ENCODE results near the gene VTN.

Gene VTN

GRCh38 chr17:28370035-28370743, at the start of gene VTN:
TSS of gene VTN (minus strand) at chr17:28370307. CDS start at chr17:28370203, 104 bp downstream.
- Mint-ChIP-seq H3K27ac (peak within 1 kb of the TSS; percentile 83), H3K4me1 (peaks cover 21% of the 10 kb centered on the region), H3K9me3 (no peaks in the 10 kb centered on the region), H3K4me3 (peak within 1 kb of the TSS; percentile 97), H3K27me3 (no peaks in the 10 kb centered on the region), H3K36me3 (peaks cover 3% of the 10 kb centered on the region)
- no peak for ATAC-seq (ENCODE audit: low read depth)
- DNase-seq (ENCODE audit: low spot score in 2 of 2) = no peak

GRCh38 chr17:28416703-28417311, 46.7 kb upstream of the VTN start:
- Mint-ChIP-seq H3K36me3 (no peaks in the 10 kb centered on the region), H3K4me1 (peaks cover 6% of the 10 kb centered on the region), H3K4me3 (no peak overlapping the region), H3K27me3 (peaks cover 3% of the 10 kb centered on the region), H3K9me3 (no peaks in the 10 kb centered on the region), H3K27ac (no peak overlapping the region)
- ATAC-seq (ENCODE audit: low read depth) (peak; percentile 92), DNase-seq (ENCODE audit: low spot score in 2 of 2) (peak; percentile 42 to 54)

- H3K4me3 Mint-ChIP-seq = no peak overlapping the region
- H3K27me3 Mint-ChIP-seq = peaks cover 3% of the 10 kb centered on the region
- ATAC-seq (ENCODE audit: low read depth) (no peak), DNase-seq (ENCODE audit: low spot score in 2 of 2) (no peak)
- no peaks in the 10 kb centered on the region for H3K9me3 Mint-ChIP-seq
- H3K27ac Mint-ChIP-seq = no peak overlapping the region
- H3K36me3 Mint-ChIP-seq = no peaks in the 10 kb centered on the region
- peaks cover 6% of the 10 kb centered on the region for H3K4me1 Mint-ChIP-seq
Measured at GRCh38 chr17:28415886-28416285, 45.8 kb upstream of the VTN start.

- ATAC-seq (ENCODE audit: low read depth) (no peak), DNase-seq (ENCODE audit: low spot score in 2 of 2) (no peak)
- no peak overlapping the region for H3K27ac Mint-ChIP-seq
- H3K4me1 Mint-ChIP-seq = peaks cover 6% of the 10 kb centered on the region
- no peaks in the 10 kb centered on the region for H3K9me3 Mint-ChIP-seq
- H3K27me3 Mint-ChIP-seq = peaks cover 3% of the 10 kb centered on the region
- no peaks in the 10 kb centered on the region for H3K36me3 Mint-ChIP-seq
- no peak overlapping the region for H3K4me3 Mint-ChIP-seq
Measured at GRCh38 chr17:28413804-28414203, 43.7 kb upstream of the VTN start.

GRCh38 chr17:28412099-28412498, 42.0 kb upstream of the VTN start:
- Mint-ChIP-seq H3K27ac (no peak overlapping the region), H3K9me3 (no peaks in the 10 kb centered on the region), H3K4me1 (peaks cover 5% of the 10 kb centered on the region), H3K27me3 (peaks cover 3% of the 10 kb centered on the region), H3K36me3 (no peaks in the 10 kb centered on the region), H3K4me3 (no peak overlapping the region)
- no peak for DNase-seq (ENCODE audit: low spot score in 2 of 2)
- ATAC-seq (ENCODE audit: low read depth) = no peak

GRCh38 chr17:28407974-28408306, 37.8 kb upstream of the VTN start:
- Mint-ChIP-seq H3K36me3 (no peaks in the 10 kb centered on the region), H3K4me3 (no peak overlapping the region), H3K27ac (no peak overlapping the region), H3K4me1 (peaks cover 8% of the 10 kb centered on the region), H3K9me3 (no peaks in the 10 kb centered on the region), H3K27me3 (no peaks in the 10 kb centered on the region)
- ATAC-seq (ENCODE audit: low read depth) (no peak), DNase-seq (ENCODE audit: low spot score in 2 of 2) (no peak)

GRCh38 chr17:28407130-28407973, 37.2 kb upstream of the VTN start:
- Mint-ChIP-seq H3K27me3 (no peaks in the 10 kb centered on the region), H3K4me3 (peak overlapping the region; percentile 35), H3K9me3 (no peaks in the 10 kb centered on the region), H3K36me3 (no peaks in the 10 kb centered on the region), H3K27ac (no peak overlapping the region), H3K4me1 (peaks cover 8% of the 10 kb centered on the region)
- ATAC-seq (ENCODE audit: low read depth) (no peak), DNase-seq (ENCODE audit: low spot score in 2 of 2) (no peak)

- no peak overlapping the region for H3K27ac Mint-ChIP-seq
- DNase-seq (ENCODE audit: low spot score in 2 of 2) = no peak
Measured at GRCh38 chr17:28406473-28406814, 36.3 kb upstream of the VTN start.

GRCh38 chr17:28405632-28406472, 35.7 kb upstream of the VTN start, which contains the start of gene SLC46A1:
TSS of gene SLC46A1 (minus strand) at chr17:28406212. CDS start at chr17:28406114, 98 bp downstream.
- peaks cover 8% of the 10 kb centered on the region for H3K4me1 Mint-ChIP-seq
- peak within 1 kb of the TSS; percentile 35 for H3K27ac Mint-ChIP-seq
- peak within 1 kb of the TSS; percentile 88 for H3K4me3 Mint-ChIP-seq
- ATAC-seq (ENCODE audit: low read depth) (peak; percentile 81), DNase-seq (ENCODE audit: low spot score in 2 of 2) (peak; percentile 32 to 50)
- no peaks in the 10 kb centered on the region for H3K9me3 Mint-ChIP-seq
- no peaks in the 10 kb centered on the region for H3K27me3 Mint-ChIP-seq
- no peaks in the 10 kb centered on the region for H3K36me3 Mint-ChIP-seq

More at GRCh38 chr17:28406473-28406814, 36.3 kb upstream of the VTN start:
- peaks cover 8% of the 10 kb centered on the region for H3K4me1 Mint-ChIP-seq
- no peaks in the 10 kb centered on the region for H3K9me3 Mint-ChIP-seq
- peak overlapping the region; percentile 88 for H3K4me3 Mint-ChIP-seq
- H3K27me3 Mint-ChIP-seq = no peaks in the 10 kb centered on the region
- no peaks in the 10 kb centered on the region for H3K36me3 Mint-ChIP-seq
- peak; percentile 11 for ATAC-seq (ENCODE audit: low read depth)

GRCh38 chr17:28404812-28405570, 34.9 kb upstream of the VTN start:
- peak overlapping the region; percentile 88 for H3K4me3 Mint-ChIP-seq
- H3K27ac Mint-ChIP-seq = no peak overlapping the region
- no peaks in the 10 kb centered on the region for H3K36me3 Mint-ChIP-seq
- ATAC-seq (ENCODE audit: low read depth) (no peak), DNase-seq (ENCODE audit: low spot score in 2 of 2) (no peak)
- no peaks in the 10 kb centered on the region for H3K27me3 Mint-ChIP-seq
- peaks cover 8% of the 10 kb centered on the region for H3K4me1 Mint-ChIP-seq
- no peaks in the 10 kb centered on the region for H3K9me3 Mint-ChIP-seq

GRCh38 chr17:28404461-28404811, 34.3 kb upstream of the VTN start:
- peak overlapping the region; percentile 54 for H3K4me3 Mint-ChIP-seq
- DNase-seq (ENCODE audit: low spot score in 2 of 2) (no peak), ATAC-seq (ENCODE audit: low read depth) (no peak)
- no peaks in the 10 kb centered on the region for H3K36me3 Mint-ChIP-seq
- peaks cover 8% of the 10 kb centered on the region for H3K4me1 Mint-ChIP-seq
- no peak overlapping the region for H3K27ac Mint-ChIP-seq
- H3K27me3 Mint-ChIP-seq = no peaks in the 10 kb centered on the region
- no peaks in the 10 kb centered on the region for H3K9me3 Mint-ChIP-seq

- no peaks in the 10 kb centered on the region for H3K27me3 Mint-ChIP-seq
- H3K36me3 Mint-ChIP-seq = no peaks in the 10 kb centered on the region
- H3K27ac Mint-ChIP-seq = no peak overlapping the region
- H3K9me3 Mint-ChIP-seq = no peaks in the 10 kb centered on the region
- peaks cover 8% of the 10 kb centered on the region for H3K4me1 Mint-ChIP-seq
- DNase-seq (ENCODE audit: low spot score in 2 of 2) (no peak), ATAC-seq (ENCODE audit: low read depth) (no peak)
- H3K4me3 Mint-ChIP-seq = no peak overlapping the region
Measured at GRCh38 chr17:28404007-28404406, 33.9 kb upstream of the VTN start.

- no peaks in the 10 kb centered on the region for H3K9me3 Mint-ChIP-seq
- H3K27ac Mint-ChIP-seq = no peak overlapping the region
- H3K4me3 Mint-ChIP-seq = no peak overlapping the region
- no peak for DNase-seq (ENCODE audit: low spot score in 2 of 2)
- H3K4me1 Mint-ChIP-seq = peaks cover 8% of the 10 kb centered on the region
- no peak for ATAC-seq (ENCODE audit: low read depth)
- H3K27me3 Mint-ChIP-seq = no peaks in the 10 kb centered on the region
- peaks cover 4% of the 10 kb centered on the region for H3K36me3 Mint-ChIP-seq
Measured at GRCh38 chr17:28402844-28403243, 32.7 kb upstream of the VTN start.
